Spinal cord (tissue), 10 donors: Measurements from ENCODE around the gene CNTN2. TPM values are rescaled to one million over a fixed set of nuclear protein-coding genes. Genes with fewer than 3 reads are reported as not detected.

Source experiments
- DNase-seq, 6 donors: peaks; one replicate each; pipeline versions ENCODE4 v3.0.0 to v3.0.0-alpha.2; 2013 to 2015; ENCODE audit warnings: low spot score in 6 of 6, low read depth in 4 of 6
- H3K27ac ChIP-seq: one replicate; pipeline ENCODE4 v1.5.1; 2013; ENCODE audit warnings: low read depth, low read length, control low read depth
- H3K27me3 ChIP-seq: one replicate; pipeline ENCODE4 v1.6.1; 2013; ENCODE audit warnings: low read length; ENCODE audit not compliant: control insufficient read depth, insufficient read depth
- H3K36me3 ChIP-seq: one replicate; pipeline ENCODE4 v1.6.1; 2013; ENCODE audit warnings: low read length; ENCODE audit not compliant: control insufficient read depth, insufficient read depth
- H3K4me1 ChIP-seq: one replicate; pipeline ENCODE4 v1.6.1; 2013; ENCODE audit warnings: low read length; ENCODE audit not compliant: control insufficient read depth, insufficient read depth
- H3K4me3 ChIP-seq: one replicate; pipeline ENCODE4 v1.5.1; 2013; ENCODE audit warnings: low read depth, low read length, control low read depth
- H3K9me3 ChIP-seq: one replicate; pipeline ENCODE4 v1.6.1; 2013; ENCODE audit warnings: low read length; ENCODE audit not compliant: control insufficient read depth, insufficient read depth
- WGBS: methylation state at CpG from one replicate; pipeline ENCODE4 v1.1.5; 2013; ENCODE audit warnings: missing lambda C conversion rate; ENCODE audit not compliant: insufficient coverage; 5-methylcytosine and 5-hydroxymethylcytosine counted together
- polyA plus RNA-seq, 2 donors: library from polyadenylated mRNA; unstranded; fragments of 120-200 nt; gene quantifications; one replicate each; pipeline ENCODE4 v1.2.1, GENCODE V29; 2013; ENCODE audit not compliant: insufficient read length in 2 of 2
- total RNA-seq, 2 donors: library from RNA; depleted of rRNA in 1 of 2; stranded (reverse); fragments of 120-200 nt in 1 of 2; fragments of >200 nt in 1 of 2; gene quantifications; one replicate each; pipeline versions ENCODE4 v1.2.3 to v1.2.4, GENCODE V29; 2013 to 2014
- donor health status: healthy.

The CNTN2 gene
- total and polyA plus RNA-seq, 4 donors = 16.1 to 48.3 (median 41.3) TPM

GRCh38 chr1:205124726-205125125, 81.7 kb downstream of the CNTN2 start:
- 93% methylated on average over 3 of the region's 7 CpGs for WGBS
- H3K36me3 ChIP-seq = no peaks in the 10 kb centered on the region
- H3K4me3 ChIP-seq = no peak overlapping the region

GRCh38 chr1:205127646-205128045, 84.6 kb downstream of the CNTN2 start:
- no peak overlapping the region for H3K27ac ChIP-seq
- DNase-seq = no peak
- no peaks in the 10 kb centered on the region for H3K36me3 ChIP-seq
- no peaks in the 10 kb centered on the region for H3K9me3 ChIP-seq
- WGBS = 80% methylated on average over 1 of the region's 3 CpGs
- H3K4me1 ChIP-seq = no peaks in the 10 kb centered on the region
- no peak overlapping the region for H3K4me3 ChIP-seq
- H3K27me3 ChIP-seq = no peaks in the 10 kb centered on the region

More at GRCh38 chr1:205124726-205125125, 81.7 kb downstream of the CNTN2 start:
- Histone ChIP-seq H3K27me3 (no peaks in the 10 kb centered on the region), H3K27ac (no peak overlapping the region), H3K4me1 (peaks cover 5% of the 10 kb centered on the region), H3K9me3 (no peaks in the 10 kb centered on the region)
- no peak for DNase-seq

Other genes with a start within 250 kb of the CNTN2 start
- 10 to 100 TPM; 51.4 to 88.2 TPM for gene NFASC, start 172.3 kb upstream of the CNTN2 start, total RNA-seq
- gene NFASC, start 172.3 kb upstream of the CNTN2 start, polyA plus RNA-seq = 100 to 1,000 TPM; 137 to 173 TPM
- 1 to 10 TPM; 1.9 TPM for gene TMEM81, start 41.2 kb downstream of the CNTN2 start, total RNA-seq
- gene TMEM81, start 41.2 kb downstream of the CNTN2 start, polyA plus RNA-seq = 1 to 10 TPM; 4.9 to 6.3 TPM
- 10 to 100 TPM; 15.5 to 19.2 TPM for gene RBBP5, start 78.8 kb downstream of the CNTN2 start, total RNA-seq
- gene RBBP5, start 78.8 kb downstream of the CNTN2 start, polyA plus RNA-seq = 10 to 100 TPM; 12.6 to 14.0 TPM
- gene DSTYK, start 168.5 kb downstream of the CNTN2 start, total RNA-seq = 10 to 100 TPM; 16.8 to 25.1 TPM
- gene DSTYK, start 168.5 kb downstream of the CNTN2 start, polyA plus RNA-seq = 10 to 100 TPM; 19.2 to 20.9 TPM
- gene TMCC2, start 184.7 kb downstream of the CNTN2 start, total RNA-seq = 10 to 100 TPM; 20.2 to 38.2 TPM
- 10 to 100 TPM; 65.6 to 77.4 TPM for gene TMCC2, start 184.7 kb downstream of the CNTN2 start, polyA plus RNA-seq